Gastroesophageal sphincter (tissue), 2 donors: ENCODE results near the gene GAMT.

ENCODE experiments used
- POLR2A ChIP-seq, 2 donors: fragments of 450-650 bp; IDR thresholded peaks; one replicate each; pipeline ENCODE4 v1.6.1; 2017; ENCODE audit warnings: antibody characterized with exemption in 2 of 2, mild to moderate bottlenecking in 2 of 2, moderate library complexity in 1 of 2
- POLR2AphosphoS5 ChIP-seq: sonication (generic); formaldehyde crosslinking; IDR thresholded peaks from one replicate; pipeline ENCODE4 v1.6.1; 2017; ENCODE audit warnings: antibody characterized with exemption

- TF ChIP-seq POLR2A (IDR thresholded peaks at IDR 0.05): no peak
- no peak for TF ChIP-seq POLR2AphosphoS5
Measured at GRCh38 chr19:1434040-1434366, 32.7 kb upstream of the GAMT start.
